ENCODE measurements around the gene ZNFX1. TPM values are rescaled to one million over a fixed set of nuclear protein-coding genes. Genes with fewer than 3 reads are reported as not detected.

Gene ZNFX1
- total RNA-seq, 1 donor from 2014 or later = 10.7 TPM

DNA sequence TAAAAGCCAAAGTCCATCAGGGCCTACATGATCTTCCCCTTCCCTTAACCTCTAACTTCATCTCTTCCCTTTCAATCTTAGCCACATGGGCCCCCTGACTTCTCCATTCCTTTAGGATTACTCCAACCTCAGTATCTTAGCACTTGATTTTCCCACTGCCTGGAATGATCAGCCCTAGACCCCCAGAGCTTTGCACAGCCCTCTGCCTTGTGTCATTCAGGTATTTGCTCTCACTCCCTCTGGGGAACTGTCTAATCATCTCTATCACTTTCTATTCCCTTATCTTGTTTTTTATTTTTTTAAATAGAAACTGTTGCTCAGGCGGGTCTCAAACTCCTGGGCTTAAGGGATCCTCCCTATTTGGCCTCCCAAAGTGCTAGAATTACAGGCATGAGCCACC lies 13.3 kb upstream of the ZNFX1 start:
- Mint-ChIP-seq H3K27ac (peak overlapping the region; percentile 91), H3K27me3 (no peaks in the 10 kb centered on the region), H3K4me3 (ENCODE audit: low read depth) (no peak overlapping the region), H3K4me1 (ENCODE audit: low read depth) (peaks cover 23% of the 10 kb centered on the region), H3K9me3 (ENCODE audit: low read depth) (peaks cover 18% of the 10 kb centered on the region), H3K36me3 (ENCODE audit: insufficient read depth) (peaks cover 68% of the 10 kb centered on the region)
- TF ChIP-seq, protein P1, sequence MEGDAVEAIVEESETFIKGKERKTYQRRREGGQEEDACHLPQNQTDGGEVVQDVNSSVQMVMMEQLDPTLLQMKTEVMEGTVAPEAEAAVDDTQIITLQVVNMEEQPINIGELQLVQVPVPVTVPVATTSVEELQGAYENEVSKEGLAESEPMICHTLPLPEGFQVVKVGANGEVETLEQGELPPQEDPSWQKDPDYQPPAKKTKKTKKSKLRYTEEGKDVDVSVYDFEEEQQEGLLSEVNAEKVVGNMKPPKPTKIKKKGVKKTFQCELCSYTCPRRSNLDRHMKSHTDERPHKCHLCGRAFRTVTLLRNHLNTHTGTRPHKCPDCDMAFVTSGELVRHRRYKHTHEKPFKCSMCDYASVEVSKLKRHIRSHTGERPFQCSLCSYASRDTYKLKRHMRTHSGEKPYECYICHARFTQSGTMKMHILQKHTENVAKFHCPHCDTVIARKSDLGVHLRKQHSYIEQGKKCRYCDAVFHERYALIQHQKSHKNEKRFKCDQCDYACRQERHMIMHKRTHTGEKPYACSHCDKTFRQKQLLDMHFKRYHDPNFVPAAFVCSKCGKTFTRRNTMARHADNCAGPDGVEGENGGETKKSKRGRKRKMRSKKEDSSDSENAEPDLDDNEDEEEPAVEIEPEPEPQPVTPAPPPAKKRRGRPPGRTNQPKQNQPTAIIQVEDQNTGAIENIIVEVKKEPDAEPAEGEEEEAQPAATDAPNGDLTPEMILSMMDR (IDR thresholded peaks at IDR 0.05; ENCODE audit: unreplicated experiment) = no peak
- no peak for DNase-seq (ENCODE audit: low spot score, unreplicated experiment)

DNA sequence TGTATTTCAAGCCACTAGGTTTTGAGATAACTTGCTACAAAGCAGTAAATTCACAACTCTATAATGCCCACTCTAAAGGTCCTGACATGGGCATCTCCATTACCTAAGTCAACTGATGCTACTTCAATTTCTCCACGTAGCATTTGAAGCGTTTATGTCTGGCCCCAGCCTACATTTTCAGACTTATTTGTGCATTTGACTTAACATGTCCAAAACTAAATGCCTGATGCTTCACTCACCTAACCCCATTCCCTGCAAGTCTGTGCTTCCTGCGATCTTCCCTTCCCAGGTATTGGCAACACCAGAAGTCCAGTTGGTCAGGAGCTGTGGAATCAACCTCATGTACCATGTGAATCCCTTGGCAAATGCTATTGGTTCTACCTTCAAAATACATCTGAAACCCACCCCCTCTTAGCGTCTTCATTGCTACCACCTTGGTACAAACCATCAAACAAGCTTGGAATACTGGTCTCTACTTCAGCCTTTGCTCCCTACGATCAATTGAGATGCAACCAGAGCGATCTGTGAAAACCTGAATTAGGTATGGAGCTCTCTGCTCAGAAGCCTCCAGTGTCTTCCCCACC lies 12.8 kb upstream of the ZNFX1 start:
- Mint-ChIP-seq H3K9me3 (ENCODE audit: low read depth) (peaks cover 23% of the 10 kb centered on the region), H3K36me3 (ENCODE audit: insufficient read depth) (peaks cover 73% of the 10 kb centered on the region), H3K4me3 (ENCODE audit: low read depth) (no peak overlapping the region), H3K27ac (peak overlapping the region; percentile 91), H3K27me3 (no peaks in the 10 kb centered on the region), H3K4me1 (ENCODE audit: low read depth) (peaks cover 26% of the 10 kb centered on the region)
- TF ChIP-seq, protein P1 (IDR thresholded peaks at IDR 0.05; ENCODE audit: unreplicated experiment) = no peak
- no peak for DNase-seq (ENCODE audit: low spot score, unreplicated experiment)

DNA sequence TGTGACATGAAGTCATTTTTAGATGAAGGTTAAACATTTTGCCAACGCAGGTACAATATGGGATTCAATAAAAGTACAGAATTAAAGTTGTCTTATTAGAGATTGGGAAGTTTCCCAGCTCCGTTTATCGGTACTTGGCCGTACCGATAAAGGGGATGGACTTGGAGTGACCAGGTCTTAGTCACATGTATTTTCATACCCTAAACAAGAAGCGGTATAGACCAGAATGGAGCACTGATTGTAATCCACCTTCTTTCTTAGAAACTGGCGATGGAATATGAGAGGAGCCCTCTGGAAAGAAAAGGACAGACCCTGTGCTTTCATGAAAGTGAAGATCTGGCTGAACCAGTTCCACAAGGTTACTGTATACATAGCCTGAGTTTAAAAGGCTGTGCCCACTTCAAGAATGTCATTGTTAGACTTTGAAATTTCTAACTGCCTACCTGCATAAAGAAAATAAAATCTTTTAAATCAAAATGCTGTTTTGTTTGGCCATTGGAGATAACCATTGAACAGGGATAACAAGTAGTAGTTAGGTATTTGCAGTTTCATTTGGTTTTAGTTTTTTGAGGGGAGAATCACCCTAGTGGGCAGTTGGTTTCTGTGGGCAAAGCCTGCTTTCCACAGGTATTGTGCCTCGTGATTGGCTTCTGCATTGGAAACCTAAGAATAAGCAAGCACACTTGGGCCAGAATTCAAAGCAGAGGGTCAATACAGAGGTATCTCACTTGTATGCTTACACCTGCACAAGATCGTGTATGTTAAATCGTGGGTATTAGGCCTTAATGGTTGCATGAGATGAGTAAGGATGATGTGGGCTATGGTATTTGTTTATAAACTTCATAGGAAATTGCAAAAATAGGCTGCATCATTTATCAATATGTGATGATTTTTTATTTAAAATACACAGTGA lies 11.2 kb upstream of the ZNFX1 start:
- Mint-ChIP-seq H3K4me3 (ENCODE audit: low read depth) (peak overlapping the region; percentile 28), H3K4me1 (ENCODE audit: low read depth) (peaks cover 32% of the 10 kb centered on the region), H3K27ac (peak overlapping the region; percentile 95), H3K27me3 (no peaks in the 10 kb centered on the region), H3K9me3 (ENCODE audit: low read depth) (peaks cover 31% of the 10 kb centered on the region), H3K36me3 (ENCODE audit: insufficient read depth) (peaks cover 85% of the 10 kb centered on the region)
- DNase-seq (ENCODE audit: low spot score, unreplicated experiment) = no peak
- TF ChIP-seq, protein P1 (IDR thresholded peaks at IDR 0.05; ENCODE audit: unreplicated experiment) = no peak

DNA sequence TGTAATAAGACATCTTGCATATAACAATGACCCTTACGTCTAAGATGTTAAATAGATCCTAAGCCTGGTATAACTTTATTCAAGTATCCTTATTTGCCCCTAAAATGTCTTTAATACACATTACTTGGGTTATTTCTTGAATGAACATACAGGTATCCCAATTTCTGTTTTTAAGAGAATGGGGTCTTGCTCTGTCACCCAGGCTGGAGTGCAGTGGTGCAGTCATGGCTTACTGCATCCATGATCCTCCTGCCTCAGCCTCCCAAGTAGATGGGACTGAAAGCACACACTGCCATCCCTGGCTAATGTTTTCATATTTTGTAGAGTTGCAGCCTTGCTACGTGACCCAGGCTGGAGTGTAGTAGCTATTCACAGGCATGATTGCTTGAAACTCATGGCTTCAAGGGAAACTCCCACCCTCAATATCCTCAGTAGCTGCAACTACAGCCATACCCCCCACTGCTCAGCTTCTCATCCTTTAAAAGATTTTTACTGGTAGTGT lies 10.4 kb upstream of the ZNFX1 start:
- TF ChIP-seq, protein P1 (IDR thresholded peaks at IDR 0.05; ENCODE audit: unreplicated experiment) = no peak
- Mint-ChIP-seq H3K27me3 (no peaks in the 10 kb centered on the region), H3K4me3 (ENCODE audit: low read depth) (peak overlapping the region; percentile 19), H3K27ac (peak overlapping the region; percentile 96), H3K9me3 (ENCODE audit: low read depth) (peaks cover 36% of the 10 kb centered on the region), H3K4me1 (ENCODE audit: low read depth) (peaks cover 36% of the 10 kb centered on the region), H3K36me3 (ENCODE audit: insufficient read depth) (peaks cover 90% of the 10 kb centered on the region)
- DNase-seq (ENCODE audit: low spot score, unreplicated experiment) = no peak

DNA sequence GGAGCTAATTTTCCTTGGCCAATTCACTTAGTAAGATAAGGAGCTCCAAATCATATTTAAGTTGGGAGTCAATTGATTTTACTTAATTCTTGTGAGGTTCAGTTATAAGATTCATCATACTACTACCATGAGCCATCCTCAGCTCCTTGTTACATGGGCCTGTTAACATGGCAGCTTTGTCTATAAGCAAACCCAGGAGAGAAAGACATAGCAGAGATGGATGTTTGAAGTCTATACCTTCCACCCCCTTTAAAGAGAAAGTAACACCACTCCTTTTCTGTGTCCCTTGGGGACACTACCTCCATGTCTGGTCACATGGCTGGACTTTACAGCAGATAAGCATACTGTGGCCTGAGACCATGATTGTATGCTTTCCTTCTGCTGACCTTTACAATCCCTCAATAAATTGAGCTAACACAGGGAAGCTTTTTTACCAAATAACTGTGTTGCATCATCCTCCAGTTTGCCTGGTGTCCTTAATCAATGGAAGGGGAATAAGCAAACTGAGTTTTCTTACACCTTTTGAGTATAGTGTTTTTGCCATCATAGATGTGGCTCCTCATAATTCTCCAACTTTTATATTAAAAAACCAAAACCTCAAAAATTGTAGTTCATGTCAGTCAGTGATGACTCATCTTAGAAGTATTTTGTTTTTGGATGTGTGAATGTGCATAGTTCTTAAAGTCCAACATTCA lies 9.8 kb upstream of the ZNFX1 start:
- Mint-ChIP-seq H3K4me1 (ENCODE audit: low read depth) (peaks cover 40% of the 10 kb centered on the region), H3K27me3 (no peaks in the 10 kb centered on the region), H3K36me3 (ENCODE audit: insufficient read depth) (peaks cover 92% of the 10 kb centered on the region), H3K4me3 (ENCODE audit: low read depth) (peak overlapping the region; percentile 41), H3K27ac (peak overlapping the region; percentile 96), H3K9me3 (ENCODE audit: low read depth) (peaks cover 41% of the 10 kb centered on the region)
- no peak for DNase-seq (ENCODE audit: low spot score, unreplicated experiment)
- TF ChIP-seq, protein P1 (IDR thresholded peaks at IDR 0.05; ENCODE audit: unreplicated experiment) = no peak

Data from progenitor cell of endocrine pancreas (in vitro differentiated cells).